ENCODE data around the gene RUNX2. TPM values are rescaled to one million over a fixed set of nuclear protein-coding genes. Genes with fewer than 3 reads are reported as not detected.

The RUNX2 gene
- total RNA-seq, 2 experiments from 2014 or later, result 2.7 to 3.0 TPM

- Mint-ChIP-seq H3K4me3 (no peak overlapping the region), H3K36me3 (ENCODE audit: low read depth) (no peaks in the 10 kb centered on the region), H3K27me3 (ENCODE audit: low read depth) (no peaks in the 10 kb centered on the region), H3K9me3 (ENCODE audit: insufficient read depth) (no peaks in the 10 kb centered on the region), H3K4me1 (ENCODE audit: low read depth) (peaks cover 26% of the 10 kb centered on the region), H3K27ac (no peak overlapping the region)
- POLR2A ChIA-PET, result no interaction called here
- no peak for DNase-seq
- ATAC-seq, result no peak
- CTCF ChIA-PET, result no interaction called here
Measured at GRCh38 chr6:45571159-45571558, 243.0 kb downstream of the RUNX2 start.

GRCh38 chr6:45572833-45573232 is 244.7 kb downstream of the RUNX2 start:
- no peaks in the 10 kb centered on the region for H3K36me3 Mint-ChIP-seq (ENCODE audit: low read depth)
- peaks cover 26% of the 10 kb centered on the region for H3K4me1 Mint-ChIP-seq (ENCODE audit: low read depth)
- H3K4me3 Mint-ChIP-seq, result no peak overlapping the region
- no peaks in the 10 kb centered on the region for H3K27me3 Mint-ChIP-seq (ENCODE audit: low read depth)
- DNase-seq (peak; percentile 31), ATAC-seq (no peak)
- H3K9me3 Mint-ChIP-seq (ENCODE audit: insufficient read depth), result no peaks in the 10 kb centered on the region
- ChIA-PET CTCF (interaction anchor here (0.7 to 1.2 kb wide), 2 partner anchors 52 to 142 kb away, joined by 3 read pairs; no protein-coding TSS in a partner anchor), POLR2A (no interaction called here)
- peak overlapping the region; percentile 47 for H3K27ac Mint-ChIP-seq

GRCh38 chr6:45574014-45574461 is 245.9 kb downstream of the RUNX2 start:
- H3K4me1 Mint-ChIP-seq (ENCODE audit: low read depth), result peaks cover 24% of the 10 kb centered on the region
- H3K9me3 Mint-ChIP-seq (ENCODE audit: insufficient read depth), result no peaks in the 10 kb centered on the region
- H3K36me3 Mint-ChIP-seq (ENCODE audit: low read depth), result no peaks in the 10 kb centered on the region
- H3K27ac Mint-ChIP-seq, result no peak overlapping the region
- POLR2A ChIA-PET, result no interaction called here
- no peak overlapping the region for H3K4me3 Mint-ChIP-seq
- CTCF ChIA-PET, result interaction anchor here (1.3 kb wide), 1 partner anchor 141 kb away, joined by 5 read pairs; no protein-coding TSS in a partner anchor
- DNase-seq (no peak), ATAC-seq (no peak)
- no peaks in the 10 kb centered on the region for H3K27me3 Mint-ChIP-seq (ENCODE audit: low read depth)

GRCh38 chr6:45574885-45575284 is 246.8 kb downstream of the RUNX2 start:
- CTCF ChIA-PET, result interaction anchor here (1.3 kb wide), 1 partner anchor 140 kb away, joined by 5 read pairs; no protein-coding TSS in a partner anchor
- peaks cover 20% of the 10 kb centered on the region for H3K4me1 Mint-ChIP-seq (ENCODE audit: low read depth)
- H3K9me3 Mint-ChIP-seq (ENCODE audit: insufficient read depth), result no peaks in the 10 kb centered on the region
- no peaks in the 10 kb centered on the region for H3K27me3 Mint-ChIP-seq (ENCODE audit: low read depth)
- ATAC-seq (no peak), DNase-seq (no peak)
- no peak overlapping the region for H3K4me3 Mint-ChIP-seq
- H3K27ac Mint-ChIP-seq, result no peak overlapping the region
- POLR2A ChIA-PET, result no interaction called here
- no peaks in the 10 kb centered on the region for H3K36me3 Mint-ChIP-seq (ENCODE audit: low read depth)

GRCh38 chr6:45576648-45577624 is 248.8 kb downstream of the RUNX2 start:
- no peak for DNase-seq
- Mint-ChIP-seq H3K4me1 (ENCODE audit: low read depth) (peaks cover 16% of the 10 kb centered on the region), H3K36me3 (ENCODE audit: low read depth) (no peaks in the 10 kb centered on the region), H3K27me3 (ENCODE audit: low read depth) (no peaks in the 10 kb centered on the region), H3K9me3 (ENCODE audit: insufficient read depth) (peaks cover 3% of the 10 kb centered on the region), H3K4me3 (no peak overlapping the region), H3K27ac (no peak overlapping the region)
- ChIA-PET CTCF (no interaction called here), POLR2A (no interaction called here)
- ATAC-seq, result no peak

GRCh38 chr6:45577836-45578504 is 249.8 kb downstream of the RUNX2 start:
- POLR2A ChIA-PET, result no interaction called here
- peak; percentile 6 for DNase-seq
- H3K36me3 Mint-ChIP-seq (ENCODE audit: low read depth), result peaks cover 4% of the 10 kb centered on the region

GRCh38 chr6:45584127-45584526 is 256.0 kb downstream of the RUNX2 start:
- Mint-ChIP-seq H3K9me3 (ENCODE audit: insufficient read depth) (peaks cover 8% of the 10 kb centered on the region), H3K27ac (peak overlapping the region; percentile 35), H3K4me3 (no peak overlapping the region), H3K27me3 (ENCODE audit: low read depth) (peaks cover 1% of the 10 kb centered on the region), H3K4me1 (ENCODE audit: low read depth) (peaks cover 47% of the 10 kb centered on the region), H3K36me3 (ENCODE audit: low read depth) (peaks cover 4% of the 10 kb centered on the region)
- peak; percentile 27 for DNase-seq
- ChIA-PET CTCF (no interaction called here), POLR2A (no interaction called here)
- ATAC-seq, result peak; percentile 15

More at GRCh38 chr6:45577836-45578504, 249.8 kb downstream of the RUNX2 start:
- Mint-ChIP-seq H3K4me1 (ENCODE audit: low read depth) (peaks cover 11% of the 10 kb centered on the region), H3K27me3 (ENCODE audit: low read depth) (no peaks in the 10 kb centered on the region), H3K27ac (no peak overlapping the region), H3K4me3 (no peak overlapping the region), H3K9me3 (ENCODE audit: insufficient read depth) (peaks cover 8% of the 10 kb centered on the region)
- CTCF ChIA-PET, result no interaction called here
- no peak for ATAC-seq

GRCh38 chr6:45586216-45587171 is 258.4 kb downstream of the RUNX2 start:
- H3K27ac Mint-ChIP-seq, result peak overlapping the region; percentile 87
- peaks cover 8% of the 10 kb centered on the region for H3K9me3 Mint-ChIP-seq (ENCODE audit: insufficient read depth)
- ATAC-seq (peak; percentile 71), DNase-seq (peak; percentile 74)
- ChIA-PET POLR2A (interaction anchor here (0.9 to 1.1 kb wide), 4 partner anchors 128 to 166 kb away, joined by 3 read pairs; no protein-coding TSS in a partner anchor), CTCF (interaction anchor here (1.1 to 1.6 kb wide), 3 partner anchors 11 to 150 kb away, joined by 3 to 5 read pairs (median 3); no protein-coding TSS in a partner anchor)
- peak overlapping the region; percentile 53 for H3K4me3 Mint-ChIP-seq
- H3K27me3 Mint-ChIP-seq (ENCODE audit: low read depth), result peaks cover 1% of the 10 kb centered on the region
- peaks cover 4% of the 10 kb centered on the region for H3K36me3 Mint-ChIP-seq (ENCODE audit: low read depth)
- H3K4me1 Mint-ChIP-seq (ENCODE audit: low read depth), result peaks cover 59% of the 10 kb centered on the region

- Mint-ChIP-seq H3K27me3 (ENCODE audit: low read depth) (peaks cover 1% of the 10 kb centered on the region), H3K4me1 (ENCODE audit: low read depth) (peaks cover 63% of the 10 kb centered on the region), H3K9me3 (ENCODE audit: insufficient read depth) (peaks cover 3% of the 10 kb centered on the region), H3K27ac (no peak overlapping the region), H3K36me3 (ENCODE audit: low read depth) (peaks cover 4% of the 10 kb centered on the region), H3K4me3 (no peak overlapping the region)
- ChIA-PET CTCF (interaction anchor here (1.1 to 1.6 kb wide), 3 partner anchors 10 to 151 kb away, joined by 3 to 5 read pairs (median 3); no protein-coding TSS in a partner anchor), POLR2A (interaction anchor here (1.1 kb wide), 1 partner anchor 167 kb away, joined by 3 read pairs; no protein-coding TSS in a partner anchor)
- ATAC-seq (no peak), DNase-seq (peak; percentile 14)
Measured at GRCh38 chr6:45587229-45588060, 259.3 kb downstream of the RUNX2 start.

- H3K27ac Mint-ChIP-seq, result no peak overlapping the region
- no peak overlapping the region for H3K4me3 Mint-ChIP-seq
- ChIA-PET POLR2A (interaction anchor here (1.1 kb wide), 1 partner anchor 10 kb away, joined by 3 read pairs; no protein-coding TSS in a partner anchor), CTCF (no interaction called here)
- H3K36me3 Mint-ChIP-seq (ENCODE audit: low read depth), result no peaks in the 10 kb centered on the region
- peak; percentile 9 for DNase-seq
- ATAC-seq, result no peak
- H3K27me3 Mint-ChIP-seq (ENCODE audit: low read depth), result peaks cover 1% of the 10 kb centered on the region
- H3K9me3 Mint-ChIP-seq (ENCODE audit: insufficient read depth), result no peaks in the 10 kb centered on the region
- H3K4me1 Mint-ChIP-seq (ENCODE audit: low read depth), result peaks cover 70% of the 10 kb centered on the region
Measured at GRCh38 chr6:45589367-45589766, 261.2 kb downstream of the RUNX2 start.

Measured in activated CD8-positive, alpha-beta T cell treated with anti-CD3 and anti-CD28 coated beads, Interleukin-2, amount 10 ng/mL, durations not matched to agents 7 days and 5 days (primary cell).